KMS-11 (cell line): ENCODE data around the gene RNF222.
"Not testable (repeated sequence)": the region's sequence is repeated elsewhere in the genome, so short reads cannot be mapped to it uniquely, and the experiment has no call there.

ENCODE experiments used
- H2AFZ ChIP-seq: fragments of 200-600 bp; sonication (generic); 2 replicates; pipeline ENCODE4 v1.6.1; 2016; ENCODE audit warnings: antibody characterized with exemption, mixed run types, low read depth
- H3K27ac ChIP-seq: fragments of 200-600 bp; sonication (generic); 2 replicates; pipeline ENCODE4 v1.6.1; 2016; ENCODE audit warnings: mild to moderate bottlenecking, mixed run types
- H3K27me3 ChIP-seq: fragments of 200-600 bp; sonication (generic); 2 replicates; pipeline ENCODE4 v1.6.1; 2017; ENCODE audit warnings: mild to moderate bottlenecking, low read depth, mixed run types, moderate library complexity; ENCODE audit not compliant: insufficient read depth
- H3K36me3 ChIP-seq: fragments of 200-600 bp; sonication (generic); 2 replicates; pipeline ENCODE4 v1.6.1; 2017; ENCODE audit warnings: mild to moderate bottlenecking, mixed run types; ENCODE audit not compliant: insufficient read depth
- H3K4me1 ChIP-seq: fragments of 200-600 bp; sonication (generic); 2 replicates; pipeline ENCODE4 v1.6.1; 2016; ENCODE audit warnings: mild to moderate bottlenecking, low read depth, mixed run types; ENCODE audit not compliant: poor library complexity, severe bottlenecking
- H3K4me2 ChIP-seq: fragments of 200-600 bp; sonication (generic); 2 replicates; pipeline ENCODE4 v1.7.0; 2016; ENCODE audit warnings: mild to moderate bottlenecking, mixed run types
- H3K4me3 ChIP-seq: fragments of 200-600 bp; sonication (generic); IDR thresholded peaks from 2 replicates; pipeline ENCODE4 v1.6.1; 2017; ENCODE audit warnings: low read depth, low read length, mixed read lengths; ENCODE audit not compliant: insufficient read depth
- H3K79me2 ChIP-seq: fragments of 200-600 bp; sonication (generic); 2 replicates; pipeline ENCODE4 v1.6.1; 2016; ENCODE audit warnings: low read depth, mixed run types; ENCODE audit not compliant: insufficient read depth
- H3K9ac ChIP-seq: fragments of 200-600 bp; sonication (generic); 2 replicates; pipeline ENCODE4 v1.6.1; 2016; ENCODE audit warnings: mild to moderate bottlenecking, mixed run types
- H4K20me1 ChIP-seq: fragments of 200-600 bp; sonication (generic); 2 replicates; pipeline ENCODE4 v1.6.1; 2016; ENCODE audit warnings: mild to moderate bottlenecking, mixed run types; ENCODE audit not compliant: insufficient read depth
- TF ChIP-seq, protein P1 (sequence below): fragments of 200-600 bp; sonication (generic); conservative IDR thresholded peaks from 2 replicates; pipeline ENCODE4 v1.6.1; 2017; ENCODE audit warnings: low read depth, mild to moderate bottlenecking, antibody characterized with exemption, low read length, moderate library complexity, mixed read lengths

The RNF222 gene

GRCh38 chr17:8380049-8380448, 17.6 kb downstream of the RNF222 start:
- Histone ChIP-seq H3K4me3 (no peak overlapping the region), H3K4me2 (no peak overlapping the region), H3K9ac (no peak overlapping the region), H2AFZ (no peak overlapping the region), H3K79me2 (peaks cover 25% of the 10 kb centered on the region), H3K36me3 (no peaks in the 10 kb centered on the region), H4K20me1 (no peaks in the 10 kb centered on the region), H3K27me3 (no peaks in the 10 kb centered on the region), H3K4me1 (peaks cover 4% of the 10 kb centered on the region), H3K27ac (no peak overlapping the region)
- TF ChIP-seq, protein P1, sequence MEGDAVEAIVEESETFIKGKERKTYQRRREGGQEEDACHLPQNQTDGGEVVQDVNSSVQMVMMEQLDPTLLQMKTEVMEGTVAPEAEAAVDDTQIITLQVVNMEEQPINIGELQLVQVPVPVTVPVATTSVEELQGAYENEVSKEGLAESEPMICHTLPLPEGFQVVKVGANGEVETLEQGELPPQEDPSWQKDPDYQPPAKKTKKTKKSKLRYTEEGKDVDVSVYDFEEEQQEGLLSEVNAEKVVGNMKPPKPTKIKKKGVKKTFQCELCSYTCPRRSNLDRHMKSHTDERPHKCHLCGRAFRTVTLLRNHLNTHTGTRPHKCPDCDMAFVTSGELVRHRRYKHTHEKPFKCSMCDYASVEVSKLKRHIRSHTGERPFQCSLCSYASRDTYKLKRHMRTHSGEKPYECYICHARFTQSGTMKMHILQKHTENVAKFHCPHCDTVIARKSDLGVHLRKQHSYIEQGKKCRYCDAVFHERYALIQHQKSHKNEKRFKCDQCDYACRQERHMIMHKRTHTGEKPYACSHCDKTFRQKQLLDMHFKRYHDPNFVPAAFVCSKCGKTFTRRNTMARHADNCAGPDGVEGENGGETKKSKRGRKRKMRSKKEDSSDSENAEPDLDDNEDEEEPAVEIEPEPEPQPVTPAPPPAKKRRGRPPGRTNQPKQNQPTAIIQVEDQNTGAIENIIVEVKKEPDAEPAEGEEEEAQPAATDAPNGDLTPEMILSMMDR, result no peak

GRCh38 chr17:8378117-8378516, 19.5 kb downstream of the RNF222 start:
- not testable (repeated sequence) for H3K36me3 ChIP-seq, H3K4me1 ChIP-seq, H3K4me2 ChIP-seq, H2AFZ ChIP-seq, H4K20me1 ChIP-seq, H3K9ac ChIP-seq, H3K27ac ChIP-seq, H3K27me3 ChIP-seq, H3K4me3 ChIP-seq
- H3K79me2 ChIP-seq, result peaks cover 25% of the 10 kb centered on the region

- no peak overlapping the region for H3K9ac ChIP-seq
- no peaks in the 10 kb centered on the region for H3K36me3 ChIP-seq
- TF ChIP-seq, protein P1, result no peak
- no peak overlapping the region for H2AFZ ChIP-seq
- no peak overlapping the region for H3K4me2 ChIP-seq
- H4K20me1 ChIP-seq, result no peaks in the 10 kb centered on the region
- H3K4me1 ChIP-seq, result peaks cover 4% of the 10 kb centered on the region
- H3K79me2 ChIP-seq, result peaks cover 22% of the 10 kb centered on the region
- H3K27me3 ChIP-seq, result no peaks in the 10 kb centered on the region
- no peak overlapping the region; the same call in 1 of the 2 replicates for H3K27ac ChIP-seq
- H3K4me3 ChIP-seq, result no peak overlapping the region
These were observed 20.2 kb downstream of the RNF222 start for GRCh38 chr17:8377422-8377821.

- Histone ChIP-seq H3K27ac (peak within 1 kb of the TSS; percentile 26; the same call in 1 of the 2 replicates), H3K4me3 (no peak within 1 kb of the TSS), H4K20me1 (no peaks in the 10 kb centered on the region), H3K79me2 (peaks cover 13% of the 10 kb centered on the region; the same call in 1 of the 2 replicates), H3K4me1 (peaks cover 4% of the 10 kb centered on the region), H3K4me2 (peak within 1 kb of the TSS; percentile 17; the same call in 1 of the 2 replicates), H3K36me3 (no peaks in the 10 kb centered on the region), H3K9ac (no peak within 1 kb of the TSS), H2AFZ (no peak within 1 kb of the TSS), H3K27me3 (no peaks in the 10 kb centered on the region)
- TF ChIP-seq, protein P1, result no peak
These were observed 21.2 kb downstream of the RNF222 start, which contains the start of gene KRABD2 for GRCh38 chr17:8376271-8377067. Gene KRABD2, minus strand, starts transcription at chr17:8376704.

DNA sequence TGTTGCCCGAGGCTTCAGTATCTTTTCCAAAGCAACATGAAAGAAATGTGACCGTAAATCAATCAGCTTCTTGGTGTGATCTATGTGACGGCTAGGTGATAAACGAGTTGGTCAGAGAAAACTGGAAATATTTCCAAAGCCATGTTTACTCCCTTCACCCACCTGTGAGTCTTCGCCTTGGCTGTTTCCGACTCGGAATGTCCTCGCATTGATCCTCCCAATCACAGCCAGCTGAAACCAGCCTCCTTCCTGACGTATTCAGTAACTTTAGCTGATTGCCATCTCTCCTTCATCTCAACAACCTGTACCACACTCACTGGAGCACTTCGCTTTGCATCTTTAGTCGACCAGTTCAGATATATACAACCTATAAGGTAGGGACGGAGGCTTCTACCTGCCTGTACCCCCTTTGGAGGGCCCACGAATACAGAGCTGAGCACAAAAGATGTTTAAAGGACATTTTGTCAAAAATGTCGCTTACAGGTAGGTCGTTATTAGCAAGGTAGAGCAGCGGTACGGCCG, 21.8 kb downstream of the RNF222 start:
- no peak overlapping the region for H3K27ac ChIP-seq
- 0 out of 2 replicates have a peak, but pooled peaks cover 8% of the 10 kb centered on the region for H3K79me2 ChIP-seq
- no peaks in the 10 kb centered on the region for H4K20me1 ChIP-seq
- no peak overlapping the region for H3K9ac ChIP-seq
- H3K36me3 ChIP-seq, result no peaks in the 10 kb centered on the region
- TF ChIP-seq, protein P1, result no peak
- H3K27me3 ChIP-seq, result no peaks in the 10 kb centered on the region
- peak overlapping the region; percentile 17; the same call in 1 of the 2 replicates for H3K4me2 ChIP-seq
- no peak overlapping the region for H3K4me3 ChIP-seq
- H2AFZ ChIP-seq, result no peak overlapping the region
- peaks cover 4% of the 10 kb centered on the region for H3K4me1 ChIP-seq

DNA sequence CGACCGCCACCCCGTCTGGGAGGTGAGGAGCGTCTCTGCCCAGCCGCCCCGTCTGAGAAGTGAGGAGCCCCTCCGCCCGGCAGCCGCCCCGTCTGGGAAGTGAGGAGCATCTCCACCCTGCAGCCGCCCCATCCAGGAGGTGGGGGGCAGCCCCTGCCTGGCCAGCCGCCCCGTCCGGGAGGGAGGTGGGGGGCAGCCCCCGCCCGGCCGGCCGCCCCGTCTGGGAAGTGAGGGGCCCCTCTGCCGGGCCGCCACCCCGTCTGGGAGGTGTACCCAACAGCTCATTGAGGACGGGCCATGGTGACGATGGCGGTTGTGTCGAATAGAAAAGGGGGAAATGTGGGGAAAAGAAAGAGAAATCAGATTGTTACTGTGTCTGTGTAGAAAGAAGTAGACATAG, 23.8 kb downstream of the RNF222 start:
- H3K4me2 ChIP-seq, H3K79me2 ChIP-seq, H3K27me3 ChIP-seq, H4K20me1 ChIP-seq, H2AFZ ChIP-seq, H3K27ac ChIP-seq, H3K9ac ChIP-seq, H3K36me3 ChIP-seq, H3K4me1 ChIP-seq, H3K4me3 ChIP-seq: not testable (repeated sequence)
